Colon (tissue), 2 donors: Measurements from ENCODE around the gene CCDC154.
"Not testable (repeated sequence)": the region's sequence is repeated elsewhere in the genome, so short reads cannot be mapped to it uniquely, and the experiment has no call there.

Experiments
- FAIRE-seq: peaks from 2 replicates; lab custom pipeline; 2012; peaks lifted over from hg19 to GRCh38; lab: Jason Lieb, UNC
- donor health status: control.
- donor health status: control.

The CCDC154 gene

GRCh38 chr16:1453316-1453715, 9.0 kb upstream of the CCDC154 start:
- no peak for FAIRE-seq

- no peak for FAIRE-seq
Observed at GRCh38 chr16:1452530-1452929, 8.2 kb upstream of the CCDC154 start.

- FAIRE-seq = no peak
Observed at GRCh38 chr16:1451702-1452392, 7.5 kb upstream of the CCDC154 start.

GRCh38 chr16:1450841-1451240, 6.5 kb upstream of the CCDC154 start:
- no peak for FAIRE-seq

GRCh38 chr16:1450218-1450617, 5.9 kb upstream of the CCDC154 start:
- no peak for FAIRE-seq

GRCh38 chr16:1449201-1449788, 4.9 kb upstream of the CCDC154 start:
- FAIRE-seq = no peak

GRCh38 chr16:1448536-1449116, 4.3 kb upstream of the CCDC154 start:
- FAIRE-seq = no peak

- FAIRE-seq = no peak
Observed at GRCh38 chr16:1447965-1448364, 3.6 kb upstream of the CCDC154 start.

GRCh38 chr16:1446296-1447080, 2.1 kb upstream of the CCDC154 start:
- no peak for FAIRE-seq

GRCh38 chr16:1445518-1446203, 1.3 kb upstream of the CCDC154 start:
- no peak for FAIRE-seq

- FAIRE-seq = no peak
Observed at GRCh38 chr16:1444730-1445517, 568 bp upstream of the CCDC154 start.

GRCh38 chr16:1443403-1443973, 868 bp downstream of the CCDC154 start:
- no peak for FAIRE-seq

GRCh38 chr16:1442697-1443096, 1.7 kb downstream of the CCDC154 start:
- FAIRE-seq = no peak

- FAIRE-seq = no peak
Observed at GRCh38 chr16:1441391-1441829, 2.9 kb downstream of the CCDC154 start.

- FAIRE-seq = not testable (repeated sequence)
Observed at GRCh38 chr16:1439699-1440074, 4.7 kb downstream of the CCDC154 start.

- no peak for FAIRE-seq
Observed at GRCh38 chr16:1439058-1439698, 5.2 kb downstream of the CCDC154 start.

- no peak for FAIRE-seq
Observed at GRCh38 chr16:1438229-1439057, 5.9 kb downstream of the CCDC154 start.

GRCh38 chr16:1437606-1438005, 6.8 kb downstream of the CCDC154 start:
- no peak for FAIRE-seq

GRCh38 chr16:1436731-1437355, 7.5 kb downstream of the CCDC154 start:
- no peak for FAIRE-seq
